Measurements from ENCODE around the gene TENT4A.
A peak's percentile ranks its signal among the peaks of the same experiment; 100 is the strongest.
"Not testable (repeated sequence)": the region's sequence is repeated elsewhere in the genome, so short reads cannot be mapped to it uniquely, and the experiment has no call there.

The TENT4A gene

GRCh38 chr5:6713274-6714225, at the start of gene TENT4A:
TSS of gene TENT4A (plus strand) at chr5:6713432. CDS start at chr5:6713984, 552 bp downstream.
- DNase-seq, result peak; percentile 98

- DNase-seq, result no peak
These were observed 46.5 kb upstream of the TENT4A start for GRCh38 chr5:6666762-6667161.

DNA sequence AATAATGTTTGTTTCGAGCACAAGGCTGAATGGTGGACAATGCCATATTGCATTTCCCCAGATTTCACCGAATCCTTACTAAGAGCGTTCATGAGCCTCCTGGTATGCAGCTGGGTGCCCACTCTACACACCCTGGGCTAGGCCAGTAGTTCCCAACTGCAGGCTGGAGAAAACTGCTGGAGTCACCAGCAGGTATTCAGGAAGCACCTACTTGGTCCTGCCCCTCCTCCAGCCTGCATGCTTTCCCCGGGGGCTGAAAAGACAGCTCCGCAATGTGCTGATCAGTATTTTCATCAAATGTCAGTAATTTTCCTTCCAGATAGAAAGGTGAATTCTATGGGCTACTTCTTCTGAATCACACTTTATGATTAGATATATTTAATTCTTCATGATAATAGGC, 45.6 kb upstream of the TENT4A start:
- no peak for DNase-seq

- not testable (repeated sequence) for DNase-seq
These were observed 44.5 kb upstream of the TENT4A start for GRCh38 chr5:6668717-6669116.

GRCh38 chr5:6673031-6673430, 40.2 kb upstream of the TENT4A start:
- DNase-seq, result no peak

- no peak for DNase-seq
These were observed 39.3 kb upstream of the TENT4A start for GRCh38 chr5:6673963-6674362.

DNA sequence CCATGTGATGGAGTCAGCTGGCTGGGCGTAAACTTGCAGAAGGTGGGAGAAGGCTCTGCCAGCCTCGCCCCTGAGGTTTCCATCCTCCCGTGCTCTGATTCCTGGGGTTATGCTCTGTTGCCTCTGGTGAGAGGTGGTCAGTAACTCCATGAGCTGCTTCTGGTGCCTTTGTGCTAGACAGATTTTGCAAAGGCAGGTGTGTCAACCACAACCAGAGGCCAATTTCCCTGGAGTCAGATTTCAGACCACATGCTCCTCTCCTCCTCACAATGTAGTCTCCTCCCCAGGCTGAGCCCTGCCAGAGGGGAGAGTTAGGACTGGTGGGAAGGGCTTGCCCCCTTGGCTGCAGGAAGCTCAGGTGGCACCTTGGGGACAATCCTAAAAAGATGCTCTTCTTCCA, 38.8 kb upstream of the TENT4A start:
- no peak for DNase-seq

DNA sequence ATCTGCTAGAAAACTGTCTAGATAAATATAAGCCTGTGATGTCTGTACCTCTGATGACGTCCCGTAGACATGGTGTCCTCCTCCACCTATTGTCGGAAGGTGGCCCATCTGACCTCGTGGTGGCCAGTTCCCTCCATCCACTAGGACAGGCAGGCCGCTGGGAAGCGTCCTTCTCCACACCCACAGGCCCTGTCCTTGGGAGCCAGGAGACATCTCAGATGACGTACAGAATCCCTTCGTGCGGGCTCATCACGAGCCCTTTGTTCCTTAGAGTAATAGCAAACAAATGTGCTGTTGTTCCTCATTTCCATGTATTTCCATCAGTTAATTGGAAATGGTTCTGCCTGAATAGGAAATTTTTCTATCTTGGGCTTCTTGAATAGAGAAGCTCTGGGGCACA, 38.3 kb upstream of the TENT4A start:
- no peak for DNase-seq

DNA sequence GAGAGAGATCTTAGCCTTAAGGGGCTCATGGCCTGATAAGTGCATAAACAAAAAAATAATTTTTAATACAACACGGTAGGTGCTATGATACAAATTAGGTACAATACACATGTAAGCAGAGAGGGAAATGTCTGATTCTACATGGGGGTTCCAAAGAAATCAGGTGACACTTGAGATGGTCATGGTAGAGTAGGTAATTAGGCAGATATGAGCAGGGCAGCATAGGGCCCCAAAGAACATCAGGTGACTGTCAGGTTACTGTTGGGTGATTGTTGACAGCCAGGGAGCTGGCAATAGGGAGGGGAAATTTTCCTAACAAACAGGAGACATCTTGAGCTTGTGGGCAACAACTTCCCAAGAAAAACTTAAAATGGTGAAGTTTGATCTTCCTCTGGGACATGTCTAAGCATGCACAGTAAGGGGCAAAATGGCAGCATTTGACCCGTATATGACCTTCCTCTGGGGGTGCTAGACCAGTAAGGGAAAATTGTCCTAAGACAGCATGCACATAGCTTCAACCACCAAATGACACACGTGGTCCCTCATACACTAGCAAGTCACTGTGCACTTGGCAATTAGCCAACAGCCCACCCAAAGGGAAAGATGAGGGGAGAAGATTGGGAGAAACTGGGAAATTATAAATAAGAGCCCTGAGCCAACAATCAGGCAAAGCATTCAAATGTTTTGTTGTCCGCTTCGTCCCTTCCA, 37.3 kb upstream of the TENT4A start:
- DNase-seq, result no peak

DNA sequence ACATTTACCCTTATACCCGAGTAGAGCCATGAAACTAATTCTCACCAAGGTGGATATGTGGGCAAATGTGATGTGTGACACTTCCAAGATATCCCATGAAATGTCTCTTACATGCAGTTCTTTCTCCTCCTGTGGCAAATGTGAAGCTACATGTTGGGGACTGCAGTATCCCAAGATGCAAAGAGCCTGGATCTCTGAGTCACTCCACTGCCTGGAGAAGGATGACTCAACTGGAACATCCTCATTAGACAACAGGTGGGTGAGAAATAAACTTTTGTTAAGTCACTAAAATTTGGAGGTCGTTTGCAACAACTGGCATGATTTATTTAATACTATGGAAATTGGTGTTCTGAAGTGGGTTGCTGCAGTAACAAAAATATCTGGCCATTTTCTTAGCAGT, 36.5 kb upstream of the TENT4A start:
- no peak for DNase-seq

DNA sequence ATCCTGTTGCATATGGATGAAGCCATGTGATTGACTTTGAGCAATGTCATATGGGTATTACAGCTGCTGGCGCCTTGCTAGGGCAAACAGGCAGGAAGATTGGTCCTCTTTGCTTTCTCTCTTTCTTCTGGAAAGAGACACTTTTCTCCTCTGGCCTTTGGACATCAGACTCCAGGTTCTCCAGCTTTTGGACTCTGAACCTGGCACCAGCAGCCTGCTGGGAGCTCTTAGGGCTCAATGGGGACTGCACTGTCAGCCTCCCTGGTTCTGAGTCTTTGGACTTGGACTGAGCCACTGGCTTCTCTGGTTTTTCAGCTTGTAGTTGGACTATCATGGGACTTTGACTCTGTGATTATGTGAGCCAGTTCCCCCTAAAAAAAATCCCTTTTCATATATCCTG, 34.8 kb upstream of the TENT4A start:
- DNase-seq, result no peak

GRCh38 chr5:6680922-6681321, 32.3 kb upstream of the TENT4A start:
- DNase-seq, result no peak

GRCh38 chr5:6681682-6682081, 31.6 kb upstream of the TENT4A start:
- DNase-seq, result no peak

GRCh38 chr5:6682239-6682638, 31.0 kb upstream of the TENT4A start:
- DNase-seq, result no peak

DNA sequence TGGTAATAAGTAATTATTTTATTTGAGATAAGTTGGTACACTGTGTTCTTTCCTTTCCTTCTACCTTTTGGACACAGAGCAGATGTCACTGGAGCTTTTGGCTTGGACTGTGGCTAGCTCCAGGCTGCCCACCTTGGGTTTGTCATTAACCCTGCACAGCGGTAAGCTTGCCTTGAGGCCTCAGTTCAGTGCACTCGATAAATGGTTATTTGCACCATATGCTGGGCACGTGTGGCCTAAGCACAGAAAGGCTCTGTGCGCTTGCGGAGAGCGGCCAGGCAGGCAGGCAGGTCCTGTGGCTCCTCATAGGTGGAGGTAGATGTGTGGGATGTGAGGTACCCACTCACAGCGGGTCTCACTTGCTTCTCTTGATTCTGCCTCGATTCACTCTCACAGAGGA, 30.0 kb upstream of the TENT4A start:
- DNase-seq, result no peak

DNA sequence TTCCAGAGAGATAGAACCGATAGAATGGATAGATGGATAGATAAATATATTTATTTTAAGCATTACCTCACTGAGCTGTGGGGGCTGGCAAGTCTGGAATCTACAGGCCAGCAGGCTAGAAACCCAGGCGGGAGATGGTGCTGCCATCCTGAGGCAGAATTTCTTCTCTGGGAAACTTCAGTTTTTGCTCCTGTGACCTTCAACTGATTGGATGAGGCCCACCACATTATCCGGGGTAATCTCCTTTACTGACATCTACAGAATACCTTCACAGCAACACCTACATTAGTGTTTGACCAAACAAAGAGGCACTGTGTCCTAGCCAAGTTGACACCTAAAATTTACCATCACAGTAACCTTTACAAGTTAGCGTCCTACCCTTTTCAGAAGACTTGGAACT, 29.2 kb upstream of the TENT4A start:
- no peak for DNase-seq

DNA sequence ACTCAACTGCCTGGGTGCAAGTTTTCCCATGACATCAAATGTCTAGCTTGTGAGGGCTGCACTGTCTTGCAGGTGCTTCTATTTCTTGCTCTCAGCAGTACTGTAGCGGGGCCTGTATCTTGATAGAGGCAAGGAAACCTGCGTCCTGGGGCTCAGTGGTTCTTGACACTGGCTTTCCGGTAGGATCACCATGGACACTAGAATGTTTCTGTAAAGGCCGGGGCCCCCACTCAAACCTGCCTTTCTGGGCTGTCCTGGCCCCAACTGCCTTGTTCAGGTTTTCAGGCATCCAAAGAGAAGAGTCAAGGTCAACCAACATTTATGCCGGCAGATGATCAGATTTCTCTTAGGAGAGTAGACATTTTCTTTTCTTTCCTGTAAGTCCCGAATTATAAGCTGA, 26.7 kb upstream of the TENT4A start:
- no peak for DNase-seq

DNA sequence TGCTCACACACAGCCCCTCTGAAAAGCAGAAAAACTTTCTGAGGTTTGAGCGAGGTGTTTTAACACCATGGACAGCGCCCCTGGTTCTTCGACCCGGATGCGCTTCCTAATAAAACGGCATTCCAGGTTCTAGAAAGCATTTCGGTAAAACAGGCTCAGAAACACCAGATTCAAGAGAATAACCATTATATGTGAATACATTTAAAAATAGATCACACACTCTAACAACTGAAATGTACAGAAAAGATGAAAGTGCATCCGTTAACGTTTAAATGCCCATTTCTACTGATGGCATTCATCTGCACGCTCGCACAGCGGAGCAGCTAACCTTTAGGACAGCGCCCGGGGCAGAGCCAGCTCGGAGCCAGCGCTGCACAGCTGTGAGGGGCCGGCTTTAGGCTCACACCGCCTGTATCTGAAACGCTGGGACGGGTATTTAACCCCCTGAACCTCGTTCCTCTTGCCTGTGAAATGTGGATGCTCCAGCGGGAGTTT, 26.3 kb upstream of the TENT4A start:
- DNase-seq, result no peak

DNA sequence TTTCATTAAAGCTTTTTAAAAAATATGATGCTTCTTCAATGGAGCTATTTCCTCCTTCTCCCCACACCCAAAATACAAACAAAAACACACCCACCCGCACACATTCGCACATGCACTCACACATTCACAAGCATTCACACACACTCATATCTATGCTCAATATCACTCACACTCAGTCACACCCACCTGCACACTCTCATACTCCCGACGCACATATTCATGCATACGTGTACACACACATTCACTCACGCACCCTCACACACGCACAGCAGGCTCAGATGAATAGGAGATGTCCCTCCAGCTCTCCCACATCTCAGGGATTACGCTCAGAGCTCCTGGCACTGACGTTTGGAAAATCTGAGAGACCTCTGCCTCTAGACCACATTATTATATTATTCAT, 25.7 kb upstream of the TENT4A start:
- DNase-seq, result no peak

GRCh38 chr5:6692906-6693305, 20.3 kb upstream of the TENT4A start:
- no peak for DNase-seq

GRCh38 chr5:6698696-6699095, 14.5 kb upstream of the TENT4A start:
- no peak for DNase-seq

DNA sequence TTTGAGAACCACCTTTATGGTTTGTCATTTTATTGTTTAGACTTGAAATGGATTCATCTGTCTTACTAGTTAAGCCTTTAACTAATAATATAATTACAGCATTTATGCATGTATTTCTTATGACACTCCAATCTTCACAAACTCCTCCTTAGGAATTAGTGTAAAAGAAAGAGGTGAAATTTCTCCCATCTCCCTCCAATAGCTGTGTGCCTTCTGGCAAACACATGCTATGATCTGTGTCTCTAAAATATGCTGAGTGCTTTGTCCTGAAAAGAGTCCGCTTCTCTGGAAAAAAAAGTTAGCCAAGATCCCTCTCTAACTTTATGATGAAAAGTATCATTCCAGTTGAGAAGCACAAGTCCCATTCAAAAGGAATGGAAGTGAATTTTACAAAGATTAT, 13.9 kb upstream of the TENT4A start:
- DNase-seq, result no peak

DNA sequence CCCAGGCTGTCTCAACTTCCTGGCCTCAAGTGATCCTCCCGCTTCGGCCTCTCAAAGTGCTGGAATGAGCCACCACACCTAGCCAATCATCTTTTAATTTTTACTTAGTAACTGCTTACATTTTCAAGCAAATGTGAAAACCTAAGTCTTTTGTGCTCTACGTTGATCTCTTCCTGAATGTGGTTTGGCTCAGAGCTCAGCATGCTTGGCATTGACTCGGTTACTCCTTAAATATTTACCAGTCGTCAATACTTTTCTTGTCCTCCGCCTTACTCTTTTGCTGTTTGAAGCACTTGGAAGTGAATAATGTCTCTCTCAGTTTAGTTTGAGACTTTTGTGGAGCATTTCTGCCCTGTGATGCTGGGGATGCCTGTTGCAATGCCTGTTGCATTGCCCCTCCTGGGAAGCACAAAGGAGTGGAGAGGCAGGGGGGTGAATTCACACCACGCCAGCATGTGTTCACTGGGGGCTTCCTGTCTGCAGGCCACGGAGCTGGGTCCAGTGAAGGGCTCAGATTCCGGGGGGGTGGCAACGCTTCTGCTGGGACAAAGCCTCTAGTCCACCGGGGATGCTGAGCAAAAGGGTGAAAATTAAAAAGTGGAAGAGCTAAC, 13.1 kb upstream of the TENT4A start:
- DNase-seq, result no peak

Data from CD4-positive, alpha-beta T cell treated with Interleukin-17A for 4 hours (primary cell).